Frontal cortex (tissue), 4 donors: ENCODE data around the gene RCAN2. TPM values are rescaled to one million over a fixed set of nuclear protein-coding genes. Genes with fewer than 3 reads are reported as not detected.

Experiments
- DNase-seq, 2 donors: peaks; one replicate each; pipeline ENCODE4 v3.0.0; 2012; ENCODE audit warnings: low spot score in 2 of 2
- FAIRE-seq: peaks from 2 replicates; lab custom pipeline; 2012; peaks lifted over from hg19 to GRCh38; lab: Jason Lieb, UNC
- total RNA-seq: library from RNA; depleted of rRNA; stranded (reverse); fragments of >200 nt; gene quantifications from one replicate; pipeline ENCODE4 v1.2.3, GENCODE V29; 2014
- donor health status: control.
- donor health status: control.
- donor health status: control.

RCAN2 gene
- total RNA-seq, 1 donor from 2014 or later, result 15.1 TPM

- DNase-seq (no peak), FAIRE-seq (no peak)
Observed at GRCh38 chr6:46305833-46306232, 185.4 kb downstream of the RCAN2 start.

DNA sequence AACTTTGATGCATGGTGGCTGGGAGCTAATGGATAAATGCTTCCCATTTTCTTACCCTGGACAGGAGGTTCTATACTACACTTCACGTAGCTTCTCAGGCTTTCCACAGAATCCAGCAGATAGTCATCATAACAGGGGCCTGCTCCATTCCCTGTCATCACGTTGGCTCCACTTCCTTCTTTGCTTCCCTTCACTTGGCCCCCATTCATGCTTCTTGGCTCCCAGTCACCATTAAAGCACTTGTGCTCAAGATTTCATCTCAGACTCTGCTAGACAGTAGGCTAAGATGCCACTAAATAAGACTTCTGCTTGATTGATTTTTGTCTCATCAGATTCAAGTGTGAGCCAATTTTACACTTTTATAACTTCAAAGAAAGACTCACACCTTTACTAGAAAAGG is 186.0 kb downstream of the RCAN2 start:
- DNase-seq, result no peak
- FAIRE-seq, result no peak

DNA sequence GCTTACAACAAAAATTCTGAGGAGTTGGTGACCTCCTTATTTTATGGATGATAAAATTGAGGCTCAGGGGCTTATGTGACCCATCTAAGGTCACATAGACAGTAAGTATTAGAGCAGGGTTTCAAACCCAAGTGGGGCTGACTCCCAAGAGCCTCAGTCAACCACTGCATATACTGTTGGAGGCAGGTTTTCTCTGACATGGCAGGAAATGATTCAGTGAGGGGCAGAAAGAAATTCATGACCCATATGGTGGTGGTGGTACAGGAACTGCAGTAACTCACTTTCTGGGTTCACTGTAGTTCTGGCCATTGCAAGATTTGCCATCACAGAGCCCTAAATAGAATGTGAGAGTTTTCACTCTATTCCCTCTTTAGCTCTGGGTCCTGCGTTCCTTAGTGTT is 188.4 kb downstream of the RCAN2 start:
- DNase-seq, result no peak
- FAIRE-seq, result no peak

GRCh38 chr6:46302176-46302575 is 189.1 kb downstream of the RCAN2 start:
- no peak for FAIRE-seq
- DNase-seq, result no peak

DNA sequence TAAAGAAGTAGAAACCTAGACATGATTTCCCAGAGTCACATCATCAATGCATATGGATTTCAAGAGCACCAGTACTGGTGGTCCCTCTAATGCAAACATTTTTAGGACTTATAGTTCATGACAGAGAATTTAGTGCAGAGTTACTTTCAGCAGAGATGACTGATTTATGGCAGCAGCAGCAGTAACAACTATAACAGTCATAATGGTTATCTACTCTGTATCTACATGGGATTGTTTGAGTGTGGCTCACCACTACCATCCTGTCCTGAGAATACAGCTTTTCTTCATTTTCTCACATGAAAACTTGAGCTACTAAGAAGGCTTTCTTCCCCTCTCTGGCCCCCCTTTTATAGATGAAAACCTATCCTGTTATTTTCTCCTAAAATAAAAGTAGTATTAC is 192.0 kb downstream of the RCAN2 start:
- DNase-seq (no peak), FAIRE-seq (no peak)

GRCh38 chr6:46296586-46296985 is 194.7 kb downstream of the RCAN2 start:
- no peak for DNase-seq
- no peak for FAIRE-seq

- no peak for DNase-seq
- FAIRE-seq, result no peak
Observed at GRCh38 chr6:46293641-46294316, 197.5 kb downstream of the RCAN2 start.

- DNase-seq, result no peak
- no peak for FAIRE-seq
Observed at GRCh38 chr6:46291880-46292279, 199.4 kb downstream of the RCAN2 start.

- FAIRE-seq (no peak), DNase-seq (no peak)
Observed at GRCh38 chr6:46291275-46291633, 200.0 kb downstream of the RCAN2 start.

- FAIRE-seq (no peak), DNase-seq (no peak)
Observed at GRCh38 chr6:46290421-46291274, 200.6 kb downstream of the RCAN2 start.

DNA sequence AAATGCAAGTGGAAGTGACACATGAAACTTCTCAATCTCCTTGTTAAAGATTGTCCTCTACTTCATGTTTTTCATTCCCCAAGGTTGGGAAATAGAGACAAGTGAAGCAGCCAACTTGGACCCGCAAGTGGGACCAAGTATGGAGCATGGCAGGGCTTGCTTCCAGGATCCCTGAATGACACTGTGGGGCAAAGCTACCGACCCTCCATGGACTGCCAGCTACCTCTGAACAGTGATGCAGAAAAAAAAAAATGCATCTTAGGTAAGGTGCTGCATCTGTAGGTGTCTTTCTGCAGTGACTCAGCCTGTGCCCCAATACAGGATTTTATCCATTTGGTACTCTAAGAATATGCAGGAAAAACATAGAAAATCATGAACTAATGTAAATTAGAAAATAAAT is 201.4 kb downstream of the RCAN2 start:
- FAIRE-seq, result no peak
- no peak for DNase-seq

DNA sequence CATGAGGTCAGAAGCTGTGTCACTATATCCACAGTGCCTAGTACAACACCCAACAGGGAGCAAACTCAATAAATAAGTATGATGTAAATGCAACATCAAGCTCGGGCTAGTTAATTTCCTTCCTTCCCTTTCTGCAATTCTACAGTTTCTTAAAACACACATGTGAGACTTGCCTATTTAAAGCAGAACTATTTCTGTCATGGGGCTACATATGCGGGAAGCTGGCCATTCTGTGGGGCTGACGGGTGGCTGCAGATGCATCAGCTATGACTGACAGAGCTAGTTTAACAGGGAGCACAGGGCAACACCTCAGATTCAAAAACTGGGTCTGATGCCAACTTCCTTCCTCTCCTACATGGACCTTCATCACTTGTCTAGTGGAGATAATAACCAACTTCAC is 202.4 kb downstream of the RCAN2 start:
- no peak for FAIRE-seq
- no peak for DNase-seq

- DNase-seq (no peak), FAIRE-seq (no peak)
Observed at GRCh38 chr6:46287681-46288080, 203.6 kb downstream of the RCAN2 start.

DNA sequence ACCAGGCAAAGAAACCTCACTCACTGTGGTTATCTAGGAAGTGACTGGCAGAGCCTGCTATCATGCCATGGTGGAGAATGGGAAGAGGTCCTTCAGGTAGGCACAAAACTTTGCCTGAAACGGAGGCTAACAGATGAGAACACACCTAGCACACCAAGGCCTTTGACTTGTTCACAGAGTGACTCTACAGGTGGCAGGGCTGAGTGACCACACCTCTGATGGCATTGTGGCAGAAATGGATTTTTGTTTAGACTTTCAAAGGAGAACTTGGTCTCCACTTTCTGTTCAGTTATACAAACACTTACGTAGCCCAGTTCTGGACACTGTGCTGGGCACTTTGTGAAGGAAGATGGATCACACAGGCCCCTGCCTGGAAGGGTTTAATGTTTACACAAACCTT is 204.2 kb downstream of the RCAN2 start:
- FAIRE-seq (no peak), DNase-seq (no peak)

DNA sequence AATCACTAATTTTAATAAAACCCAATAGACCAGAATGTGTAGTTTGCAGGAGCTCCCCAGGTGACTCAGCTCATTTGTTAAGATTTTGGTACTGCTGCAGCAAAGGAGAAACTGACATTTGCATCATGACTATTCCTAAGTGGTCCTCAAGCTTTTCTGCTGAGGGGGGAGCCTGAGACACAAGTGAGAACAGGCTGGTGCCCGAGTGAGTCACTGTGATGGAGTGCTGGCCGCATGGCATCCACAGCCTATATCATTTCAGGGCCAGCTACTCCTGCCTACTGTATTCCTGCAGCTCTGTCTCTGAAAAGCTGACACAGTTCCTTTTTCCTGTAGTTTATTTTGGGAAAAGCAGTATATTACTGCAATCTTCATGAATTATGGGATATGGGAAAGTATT is 206.8 kb downstream of the RCAN2 start:
- FAIRE-seq, result no peak
- peak in 1 of 2 donors; percentile 6 for DNase-seq

DNA sequence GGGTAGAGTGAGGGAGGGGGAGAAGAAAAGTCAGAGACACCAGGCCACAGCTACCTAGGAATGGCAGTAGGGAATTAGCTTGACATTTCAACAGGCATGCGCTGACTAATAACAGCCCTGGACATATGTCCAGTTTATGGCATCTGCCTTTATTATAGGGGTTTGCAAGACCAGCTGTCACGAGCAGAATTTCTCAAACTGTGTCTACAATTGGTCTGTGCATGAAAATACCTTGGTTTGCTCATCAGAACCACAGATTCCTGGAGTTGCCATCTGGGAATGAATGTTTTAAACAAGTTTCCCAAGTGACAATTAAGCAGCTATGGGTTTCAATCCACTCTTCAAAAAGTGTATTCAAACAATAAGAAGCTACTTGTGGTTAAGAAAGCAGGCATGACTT is 210.1 kb downstream of the RCAN2 start:
- FAIRE-seq, result no peak
- no peak for DNase-seq

- no peak for FAIRE-seq
Observed at GRCh38 chr6:46279874-46280273, 211.4 kb downstream of the RCAN2 start.

GRCh38 chr6:46276576-46277142 is 214.6 kb downstream of the RCAN2 start:
- DNase-seq, result no peak
- FAIRE-seq, result no peak

More at GRCh38 chr6:46279874-46280273, 211.4 kb downstream of the RCAN2 start:
- DNase-seq, result no peak

GRCh38 chr6:46274502-46274901 is 216.7 kb downstream of the RCAN2 start:
- no peak for FAIRE-seq
- DNase-seq, result no peak

GRCh38 chr6:46273911-46274310 is 217.3 kb downstream of the RCAN2 start:
- FAIRE-seq, result no peak
- DNase-seq, result no peak

GRCh38 chr6:46271728-46272127 is 219.5 kb downstream of the RCAN2 start:
- DNase-seq (no peak), FAIRE-seq (no peak)
